GM18873 (cell line): ENCODE measurements around the gene MYD88.

Experiments used
- ATAC-seq: cut with Tn5 transposase; IDR thresholded peaks from one replicate; pipeline ENCODE4 v1.9.1; 2021; ENCODE audit warnings: mild to moderate bottlenecking, moderate library complexity, moderate number of reproducible peaks; ENCODE audit not compliant: unreplicated experiment, low FRiP score

MYD88 gene

GRCh38 chr3:38138349-38139190 lies at the start of gene MYD88:
MYD88 (plus strand) TSS chr3:38138661; CDS start chr3:38138701, 40 bp downstream.
- no peak for ATAC-seq

- ATAC-seq: no peak
Measured at GRCh38 chr3:38089163-38089562, 49.3 kb upstream of the MYD88 start.

- ATAC-seq: no peak
Measured at GRCh38 chr3:38090453-38090852, 48.0 kb upstream of the MYD88 start.

- no peak for ATAC-seq
Measured at GRCh38 chr3:38094999-38095398, 43.5 kb upstream of the MYD88 start.

- no peak for ATAC-seq
Measured at GRCh38 chr3:38095669-38096483, 42.6 kb upstream of the MYD88 start.

- no peak for ATAC-seq
Measured at GRCh38 chr3:38097446-38098375, 40.8 kb upstream of the MYD88 start.

GRCh38 chr3:38098376-38098723 lies 40.1 kb upstream of the MYD88 start:
- no peak for ATAC-seq

GRCh38 chr3:38099518-38099917 lies 38.9 kb upstream of the MYD88 start:
- no peak for ATAC-seq

GRCh38 chr3:38100498-38100897 lies 38.0 kb upstream of the MYD88 start:
- no peak for ATAC-seq

- ATAC-seq: no peak
Measured at GRCh38 chr3:38101811-38102443, 36.5 kb upstream of the MYD88 start.

GRCh38 chr3:38102444-38102814 lies 36.0 kb upstream of the MYD88 start:
- ATAC-seq: no peak

- no peak for ATAC-seq
Measured at GRCh38 chr3:38105525-38105924, 32.9 kb upstream of the MYD88 start.

- ATAC-seq: no peak
Measured at GRCh38 chr3:38107911-38108648, 30.4 kb upstream of the MYD88 start.

GRCh38 chr3:38108649-38109579 lies 29.5 kb upstream of the MYD88 start:
- no peak for ATAC-seq

GRCh38 chr3:38109580-38110313 lies 28.7 kb upstream of the MYD88 start:
- ATAC-seq: no peak

GRCh38 chr3:38110314-38111050 lies 28.0 kb upstream of the MYD88 start:
- no peak for ATAC-seq

GRCh38 chr3:38111201-38111600 lies 27.3 kb upstream of the MYD88 start:
- ATAC-seq: no peak
